Mesodermal cell (in vitro differentiated cells): ENCODE results near the gene MEX3B. TPM values are rescaled to one million over a fixed set of nuclear protein-coding genes. Genes with fewer than 3 reads are reported as not detected.

Experiments used
- H3K27ac ChIP-seq: 2 replicates; pipeline ENCODE4 v1.7.0; 2013; ENCODE audit warnings: mild to moderate bottlenecking, low read depth, low read length, moderate library complexity; ENCODE audit not compliant: severe bottlenecking
- H3K36me3 ChIP-seq: 2 replicates; pipeline ENCODE4 v1.7.1; 2013; ENCODE audit warnings: mild to moderate bottlenecking, low read length, moderate library complexity; ENCODE audit not compliant: control insufficient read depth, insufficient read depth
- H3K4me1 ChIP-seq: one replicate; pipeline ENCODE4 v1.7.1; 2013; ENCODE audit warnings: mild to moderate bottlenecking, low read length; ENCODE audit not compliant: insufficient read depth, control insufficient read depth, poor library complexity, severe bottlenecking
- H3K4me3 ChIP-seq: 2 replicates; pipeline ENCODE4 v1.7.0; 2013; ENCODE audit warnings: low read length, control low read depth, mild to moderate bottlenecking; ENCODE audit not compliant: insufficient read depth, poor library complexity, severe bottlenecking; ENCODE audit errors: extremely low read depth
- H3K9me3 ChIP-seq: 2 replicates; pipeline ENCODE4 v1.7.1; 2013; ENCODE audit warnings: mild to moderate bottlenecking, low read length, moderate library complexity; ENCODE audit not compliant: control insufficient read depth
- WGBS, 2 experiments: methylation state at CpG; one replicate each; pipeline ENCODE4 v1.1.5; 2013; ENCODE audit warnings: missing lambda C conversion rate in 2 of 2; ENCODE audit not compliant: insufficient coverage in 2 of 2; 5-methylcytosine and 5-hydroxymethylcytosine counted together
- polyA plus RNA-seq, 2 experiments: library from polyadenylated mRNA; stranded (reverse); fragments of 50-300 nt; gene quantifications; one replicate each; pipeline ENCODE4 v1.2.3, GENCODE V29; 2013

MEX3B gene
- 26.8 TPM for polyA plus RNA-seq (2013, experiment 1 of 2)
- 23.0 TPM for polyA plus RNA-seq (2013, experiment 2 of 2)

GRCh38 chr15:82045892-82046665, at the start of gene MEX3B:
MEX3B (minus strand) TSS chr15:82046018; CDS start chr15:82045705, 313 bp downstream.
- 0 to 1% methylated on average over 22 to 37 of the region's 68 CpGs for WGBS, 2 experiments
- H3K4me3 ChIP-seq = peak within 1 kb of the TSS; percentile 84
- peaks cover 20% of the 10 kb centered on the region for H3K36me3 ChIP-seq
- H3K4me1 ChIP-seq = peaks cover 16% of the 10 kb centered on the region
- H3K27ac ChIP-seq = peak within 1 kb of the TSS; percentile 98
- no peaks in the 10 kb centered on the region for H3K9me3 ChIP-seq

- Histone ChIP-seq H3K4me1 (peaks cover 9% of the 10 kb centered on the region), H3K36me3 (no peaks in the 10 kb centered on the region), H3K27ac (peak overlapping the region; percentile 71), H3K4me3 (no peak overlapping the region), H3K9me3 (peaks cover 10% of the 10 kb centered on the region)
- 83 to 89% methylated on average over 11 to 13 of the region's 13 CpGs for WGBS, 2 experiments
Measured at GRCh38 chr15:82093774-82094211, 48.0 kb upstream of the MEX3B start.

- WGBS, 2 experiments = 85 to 92% methylated on average over 2 of the region's 5 CpGs
- Histone ChIP-seq H3K4me3 (no peak overlapping the region), H3K27ac (peak overlapping the region; percentile 71), H3K36me3 (no peaks in the 10 kb centered on the region), H3K9me3 (peaks cover 10% of the 10 kb centered on the region), H3K4me1 (peaks cover 9% of the 10 kb centered on the region)
Measured at GRCh38 chr15:82093325-82093724, 47.5 kb upstream of the MEX3B start.

GRCh38 chr15:82091636-82092140, 45.9 kb upstream of the MEX3B start:
- 86 to 100% methylated on average over 2 of the region's 3 CpGs for WGBS, 2 experiments
- peaks cover 9% of the 10 kb centered on the region for H3K4me1 ChIP-seq
- peaks cover 10% of the 10 kb centered on the region for H3K9me3 ChIP-seq
- H3K27ac ChIP-seq = no peak overlapping the region
- H3K4me3 ChIP-seq = no peak overlapping the region
- no peaks in the 10 kb centered on the region for H3K36me3 ChIP-seq

GRCh38 chr15:82086243-82086995, 40.6 kb upstream of the MEX3B start:
- Histone ChIP-seq H3K36me3 (no peaks in the 10 kb centered on the region), H3K27ac (no peak overlapping the region), H3K4me1 (peaks cover 6% of the 10 kb centered on the region), H3K4me3 (no peak overlapping the region), H3K9me3 (no peaks in the 10 kb centered on the region)
- WGBS, 2 experiments = 96 to 98% methylated on average over 8 to 10 of the region's 16 CpGs

- H3K4me3 ChIP-seq = no peak overlapping the region
- no peaks in the 10 kb centered on the region for H3K9me3 ChIP-seq
- H3K27ac ChIP-seq = no peak overlapping the region
- no peaks in the 10 kb centered on the region for H3K36me3 ChIP-seq
- peaks cover 6% of the 10 kb centered on the region for H3K4me1 ChIP-seq
- 78 to 85% methylated on average over 7 of the region's 14 CpGs for WGBS, 2 experiments
Measured at GRCh38 chr15:82081914-82082762, 36.3 kb upstream of the MEX3B start.

- 87% methylated on average over 2 to 3 of the region's 6 CpGs for WGBS, 2 experiments
- no peaks in the 10 kb centered on the region for H3K9me3 ChIP-seq
Measured at GRCh38 chr15:82080774-82081173, 35.0 kb upstream of the MEX3B start.

GRCh38 chr15:82079736-82080135, 33.9 kb upstream of the MEX3B start:
- 80 to 83% methylated on average over 1 of the region's 5 CpGs for whole genome bisulfite sequencing, 2 experiments
- peaks cover 6% of the 10 kb centered on the region for H3K4me1 ChIP-seq
- H3K9me3 ChIP-seq = no peaks in the 10 kb centered on the region
- H3K27ac ChIP-seq = no peak overlapping the region
- H3K4me3 ChIP-seq = no peak overlapping the region
- no peaks in the 10 kb centered on the region for H3K36me3 ChIP-seq

More at GRCh38 chr15:82080774-82081173, 35.0 kb upstream of the MEX3B start:
- no peak overlapping the region for H3K4me3 ChIP-seq
- H3K4me1 ChIP-seq = peaks cover 6% of the 10 kb centered on the region
- no peak overlapping the region for H3K27ac ChIP-seq
- no peaks in the 10 kb centered on the region for H3K36me3 ChIP-seq

- no peaks in the 10 kb centered on the region for H3K36me3 ChIP-seq
Measured at GRCh38 chr15:82074610-82075009, 28.8 kb upstream of the MEX3B start.

GRCh38 chr15:82072926-82073537, 27.2 kb upstream of the MEX3B start:
- H3K9me3 ChIP-seq = no peaks in the 10 kb centered on the region
- WGBS, 2 experiments = 91% methylated on average over 3 to 4 of the region's 5 CpGs
- no peaks in the 10 kb centered on the region for H3K4me1 ChIP-seq
- no peak overlapping the region for H3K4me3 ChIP-seq
- H3K27ac ChIP-seq = no peak overlapping the region
- no peaks in the 10 kb centered on the region for H3K36me3 ChIP-seq

More at GRCh38 chr15:82074610-82075009, 28.8 kb upstream of the MEX3B start:
- Histone ChIP-seq H3K4me3 (no peak overlapping the region), H3K4me1 (no peaks in the 10 kb centered on the region), H3K9me3 (no peaks in the 10 kb centered on the region), H3K27ac (no peak overlapping the region)
- WGBS, 2 experiments = no CpG with 5 or more reads among the region's 1 CpG
